RWPE1 (cell line): ENCODE measurements around the gene GLCE.
A peak's percentile ranks its signal among the peaks of the same experiment; 100 is the strongest.

Experiments used
- CTCF ChIA-PET: fragments of 350-600 bp; sonication (Branson Sonifier 250); formaldehyde crosslinking; extraction: SDS; loops from one replicate; lab custom pipeline; 2021; lab: Yijun Ruan, JAX
- POLR2A ChIA-PET: fragments of 400-600 bp; formaldehyde crosslinking; extraction: SDS; loops from one replicate; lab custom pipeline; 2020; ENCODE audit warnings: antibody characterized with exemption; ENCODE audit not compliant: low non-redundant PET; lab: Yijun Ruan, JAX
- DNase-seq: peaks from one replicate; pipeline ENCODE4 v3.0.0; 2012; ENCODE audit warnings: low spot score
- H3K27ac ChIP-seq: fragments of 450-650 bp; 2 replicates; pipeline ENCODE4 v1.5.1; 2017
- CTCF ChIP-seq: fragments of 450-650 bp; conservative IDR thresholded peaks from 2 replicates; pipeline ENCODE4 v1.5.1; 2017; ENCODE audit warnings: low read depth, mild to moderate bottlenecking

GLCE gene

DNA sequence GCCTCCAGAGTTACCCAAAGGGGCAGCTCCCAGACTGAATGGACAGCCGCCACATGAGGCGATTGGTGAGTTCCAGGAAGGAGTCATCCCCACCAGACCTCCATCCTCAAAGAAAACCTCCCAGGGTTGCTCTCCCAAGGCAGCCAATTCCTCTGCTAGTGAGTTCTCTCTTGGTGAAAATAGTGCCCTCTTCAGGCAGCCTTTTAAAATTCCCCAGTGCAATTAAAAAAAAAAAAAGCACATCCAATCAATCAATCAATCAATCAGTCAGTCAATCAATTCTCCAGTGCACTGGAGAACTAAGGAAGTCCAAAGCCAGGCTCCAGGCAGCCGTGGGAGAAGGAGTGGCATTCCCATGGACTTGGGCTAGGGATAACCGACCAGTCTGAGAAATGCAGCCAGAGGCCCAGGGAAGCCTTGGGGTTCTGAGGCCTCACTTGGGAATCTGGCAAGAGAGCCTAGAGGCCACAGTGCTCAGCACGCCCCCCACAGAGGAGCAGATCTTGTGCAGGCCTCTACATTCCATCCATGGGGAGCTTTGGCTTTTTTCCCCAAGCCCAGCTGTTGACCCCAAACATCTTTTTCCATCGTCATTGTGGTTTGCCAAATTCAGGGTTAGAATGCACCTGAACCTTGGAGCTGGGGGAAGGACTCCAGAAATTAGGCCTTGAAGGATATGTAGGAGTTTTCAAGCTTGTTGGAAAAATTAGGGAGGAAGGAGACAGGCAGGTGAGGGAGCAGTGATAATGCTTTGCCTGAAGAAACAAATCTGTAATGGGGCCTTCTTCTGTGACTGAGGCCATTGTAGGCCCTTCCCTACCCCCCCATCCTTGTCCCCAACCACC is 143.1 kb downstream of the GLCE start:
- peak overlapping the region; percentile 62 for H3K27ac ChIP-seq
- ChIA-PET CTCF (interaction anchor here (1.4 kb wide), 1 partner anchor 91 kb away, joined by 5 read pairs; no protein-coding TSS in a partner anchor), POLR2A (no interaction called here)
- DNase-seq = no peak
- no peak; the same call in 1 of the 2 replicates for TF ChIP-seq CTCF

GRCh38 chr15:69304182-69304545 is 143.7 kb downstream of the GLCE start:
- POLR2A ChIA-PET = no interaction called here
- peak overlapping the region; percentile 62 for H3K27ac ChIP-seq
- CTCF ChIA-PET = interaction anchor here (0.6 to 1.4 kb wide), 2 partner anchors 9 to 90 kb away, joined by 3 to 5 read pairs; no protein-coding TSS in a partner anchor
- DNase-seq = peak; percentile 65
- no peak for TF ChIP-seq CTCF

DNA sequence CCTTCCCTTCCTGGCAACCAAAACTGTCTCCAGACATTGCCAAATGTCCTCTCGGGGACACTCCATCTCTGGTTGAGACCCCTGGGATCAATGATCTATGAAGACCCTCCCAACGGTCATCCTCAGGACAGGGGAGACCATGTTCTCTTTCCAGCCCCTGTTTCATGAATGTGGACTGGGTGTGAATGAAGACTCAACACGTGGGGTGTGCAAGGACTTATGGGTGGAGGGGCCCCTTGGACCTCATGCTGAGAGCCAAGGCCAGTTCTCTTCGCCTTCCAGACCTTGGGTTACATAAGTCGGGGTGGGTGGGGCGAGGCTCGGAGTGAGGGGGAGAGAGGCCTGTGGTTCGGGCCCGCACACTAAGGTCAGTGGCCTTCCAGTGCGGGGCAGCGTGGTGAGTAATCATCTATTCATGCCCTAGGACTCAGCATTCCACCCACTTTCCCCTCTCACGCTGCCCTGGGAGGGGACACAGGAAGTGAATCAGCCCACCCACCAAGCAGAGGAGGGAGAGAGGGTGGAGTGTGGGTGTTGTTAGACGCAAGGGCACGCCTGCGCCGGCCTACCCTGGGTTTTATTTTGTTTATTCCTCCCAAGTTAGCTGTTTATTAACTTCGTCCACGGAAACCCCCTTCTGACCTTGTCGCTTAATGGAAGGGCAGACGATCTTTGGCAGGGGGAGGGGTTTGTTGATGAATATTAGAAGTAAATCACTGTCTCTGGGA is 144.9 kb downstream of the GLCE start:
- H3K27ac ChIP-seq = peak overlapping the region; percentile 62
- DNase-seq = peak; percentile 55
- ChIA-PET POLR2A (no interaction called here), CTCF (interaction anchor here (0.7 kb wide), 1 partner anchor 16 kb away, joined by 7 read pairs; no protein-coding TSS in a partner anchor)
- TF ChIP-seq CTCF = no peak

- POLR2A ChIA-PET = no interaction called here
- CTCF ChIA-PET = interaction anchor here (0.7 kb wide), 1 partner anchor 15 kb away, joined by 7 read pairs; no protein-coding TSS in a partner anchor
- TF ChIP-seq CTCF = no peak
- no peak for DNase-seq
- H3K27ac ChIP-seq = peak overlapping the region; percentile 62
These were observed 145.6 kb downstream of the GLCE start for GRCh38 chr15:69305933-69306568.

- no peak overlapping the region for H3K27ac ChIP-seq
- CTCF ChIA-PET = no interaction called here
- DNase-seq = no peak
- POLR2A ChIA-PET = no interaction called here
- no peak for TF ChIP-seq CTCF
These were observed 147.5 kb downstream of the GLCE start for GRCh38 chr15:69307939-69308338.

- TF ChIP-seq CTCF = no peak
- DNase-seq = no peak
- ChIA-PET CTCF (interaction anchor here (0.6 to 1.0 kb wide), 2 partner anchors 15 to 43 kb away, joined by 3 to 4 read pairs; no protein-coding TSS in a partner anchor), POLR2A (no interaction called here)
- no peak overlapping the region for H3K27ac ChIP-seq
These were observed 148.5 kb downstream of the GLCE start for GRCh38 chr15:69308949-69309348.
